GM12873 (cell line): Measurements from ENCODE around the gene ESPL1.

Experiments used
- CTCF ChIP-seq: IDR thresholded peaks from 2 replicates; pipeline ENCODE4 v1.5.1; 2012; ENCODE audit warnings: low read depth, mild to moderate bottlenecking, moderate library complexity, low read length, control low read depth; ENCODE audit not compliant: insufficient read depth; ENCODE audit errors: missing control alignments

The ESPL1 gene

GRCh38 chr12:53298164-53298563, 30.1 kb downstream of the ESPL1 start:
- no peak for TF ChIP-seq CTCF

- TF ChIP-seq CTCF = no peak
Measured at GRCh38 chr12:53299101-53299453, 31.0 kb downstream of the ESPL1 start.

- TF ChIP-seq CTCF = peak; percentile 30
Measured at GRCh38 chr12:53299454-53300180, 31.5 kb downstream of the ESPL1 start, which contains the start of gene MYG1. Gene MYG1, plus strand, starts transcription at chr12:53299695. Its CDS starts 43 bp downstream, at chr12:53299738.

GRCh38 chr12:53300187-53300586, 32.1 kb downstream of the ESPL1 start:
- TF ChIP-seq CTCF = no peak

GRCh38 chr12:53302903-53303302, 34.8 kb downstream of the ESPL1 start:
- TF ChIP-seq CTCF = no peak

- no peak for TF ChIP-seq CTCF
Measured at GRCh38 chr12:53306826-53307225, 38.7 kb downstream of the ESPL1 start.

- no peak for TF ChIP-seq CTCF
Measured at GRCh38 chr12:53308276-53308675, 40.2 kb downstream of the ESPL1 start.
